IPS-18c (cell line): ENCODE results near the gene FAIM.
"Not testable (repeated sequence)": the region's sequence is repeated elsewhere in the genome, so short reads cannot be mapped to it uniquely, and the experiment has no call there.

Source experiments
- H3K4me3 ChIP-seq: 2 replicates; pipeline ENCODE4 v1.7.0; 2013; ENCODE audit warnings: low read depth, mild to moderate bottlenecking, low read length, moderate library complexity; ENCODE audit not compliant: insufficient read depth
- H3K9me3 ChIP-seq: one replicate; pipeline ENCODE4 v1.6.1; 2013; ENCODE audit warnings: mild to moderate bottlenecking, low read length, moderate library complexity; ENCODE audit not compliant: control insufficient read depth, insufficient read depth

Gene FAIM

GRCh38 chr3:138646513-138646912 is 37.9 kb downstream of the FAIM start:
- Histone ChIP-seq H3K4me3 (no peak overlapping the region), H3K9me3 (peaks cover 20% of the 10 kb centered on the region)

- H3K9me3 ChIP-seq = peaks cover 19% of the 10 kb centered on the region
Observed at GRCh38 chr3:138649134-138649533, 40.6 kb downstream of the FAIM start.

GRCh38 chr3:138653567-138653966 is 45.0 kb downstream of the FAIM start:
- peaks cover 17% of the 10 kb centered on the region for H3K9me3 ChIP-seq

More at GRCh38 chr3:138649134-138649533, 40.6 kb downstream of the FAIM start:
- no peak overlapping the region; the same call in 1 of the 2 replicates for H3K4me3 ChIP-seq

GRCh38 chr3:138657508-138657907 is 48.9 kb downstream of the FAIM start:
- Histone ChIP-seq H3K4me3 (no peak overlapping the region), H3K9me3 (no peaks in the 10 kb centered on the region)

More at GRCh38 chr3:138653567-138653966, 45.0 kb downstream of the FAIM start:
- H3K4me3 ChIP-seq = no peak overlapping the region

GRCh38 chr3:138668107-138668506 is 59.5 kb downstream of the FAIM start:
- Histone ChIP-seq H3K4me3 (no peak overlapping the region), H3K9me3 (no peaks in the 10 kb centered on the region)

- no peak overlapping the region for H3K4me3 ChIP-seq
- no peaks in the 10 kb centered on the region for H3K9me3 ChIP-seq
Observed at GRCh38 chr3:138670407-138670806, 61.8 kb downstream of the FAIM start.

- Histone ChIP-seq H3K4me3 (no peak overlapping the region), H3K9me3 (no peaks in the 10 kb centered on the region)
Observed at GRCh38 chr3:138673641-138674530, 65.3 kb downstream of the FAIM start.

GRCh38 chr3:138675393-138675792 is 66.8 kb downstream of the FAIM start:
- Histone ChIP-seq H3K4me3 (no peak overlapping the region), H3K9me3 (no peaks in the 10 kb centered on the region)

- Histone ChIP-seq H3K4me3 (no peak overlapping the region), H3K9me3 (no peaks in the 10 kb centered on the region)
Observed at GRCh38 chr3:138678086-138678485, 69.5 kb downstream of the FAIM start.

- no peak overlapping the region for H3K4me3 ChIP-seq
- no peaks in the 10 kb centered on the region for H3K9me3 ChIP-seq
Observed at GRCh38 chr3:138678874-138679392, 70.4 kb downstream of the FAIM start.

- H3K4me3 ChIP-seq, H3K9me3 ChIP-seq: not testable (repeated sequence)
Observed at GRCh38 chr3:138680974-138681373, 72.4 kb downstream of the FAIM start.

- H3K4me3 ChIP-seq = no peak overlapping the region
- no peaks in the 10 kb centered on the region for H3K9me3 ChIP-seq
Observed at GRCh38 chr3:138681463-138682220, 73.1 kb downstream of the FAIM start.

- no peaks in the 10 kb centered on the region for H3K9me3 ChIP-seq
- no peak overlapping the region for H3K4me3 ChIP-seq
Observed at GRCh38 chr3:138682648-138683047, 74.1 kb downstream of the FAIM start.
